Stimulated activated CD8-positive, alpha-beta memory T cell treated with anti-CD3 and anti-CD28 coated beads, Interleukin-15, amount 100 ng/mL, for 1 hour (primary cell): ENCODE data around the gene ELK1.
"Not testable (repeated sequence)": the region's sequence is repeated elsewhere in the genome, so short reads cannot be mapped to it uniquely, and the experiment has no call there.

Experiments used
- DNase-seq: peaks from one replicate; pipeline ENCODE4 v3.0.0-alpha.2; 2020; ENCODE audit warnings: low read depth

The ELK1 gene

GRCh38 chrX:47611926-47612325 is 38.4 kb downstream of the ELK1 start:
- no peak for DNase-seq

- no peak for DNase-seq
These were observed 38.9 kb downstream of the ELK1 start for GRCh38 chrX:47611489-47611888.

GRCh38 chrX:47610511-47610910 is 39.9 kb downstream of the ELK1 start:
- DNase-seq, result no peak

GRCh38 chrX:47608130-47608810 is 42.1 kb downstream of the ELK1 start:
- DNase-seq, result no peak

- no peak for DNase-seq
These were observed 43.3 kb downstream of the ELK1 start for GRCh38 chrX:47607091-47607490.

GRCh38 chrX:47605024-47605423 is 45.3 kb downstream of the ELK1 start:
- no peak for DNase-seq

GRCh38 chrX:47603125-47603524 is 47.2 kb downstream of the ELK1 start:
- not testable (repeated sequence) for DNase-seq

GRCh38 chrX:47597222-47597621 is 53.1 kb downstream of the ELK1 start:
- no peak for DNase-seq

- no peak for DNase-seq
These were observed 54.1 kb downstream of the ELK1 start for GRCh38 chrX:47596256-47596655.

- DNase-seq, result no peak
These were observed 54.6 kb downstream of the ELK1 start for GRCh38 chrX:47595716-47596251.

GRCh38 chrX:47593522-47593921 is 56.8 kb downstream of the ELK1 start:
- DNase-seq, result no peak

- DNase-seq, result no peak
These were observed 59.4 kb downstream of the ELK1 start for GRCh38 chrX:47590984-47591383.

- DNase-seq, result no peak
These were observed 62.2 kb downstream of the ELK1 start for GRCh38 chrX:47587906-47588735.

- no peak for DNase-seq
These were observed 63.1 kb downstream of the ELK1 start for GRCh38 chrX:47587091-47587891.

- no peak for DNase-seq
These were observed 64.1 kb downstream of the ELK1 start for GRCh38 chrX:47586043-47586787.
